ENCODE data around the gene CYP2R1.

CYP2R1 gene

DNA sequence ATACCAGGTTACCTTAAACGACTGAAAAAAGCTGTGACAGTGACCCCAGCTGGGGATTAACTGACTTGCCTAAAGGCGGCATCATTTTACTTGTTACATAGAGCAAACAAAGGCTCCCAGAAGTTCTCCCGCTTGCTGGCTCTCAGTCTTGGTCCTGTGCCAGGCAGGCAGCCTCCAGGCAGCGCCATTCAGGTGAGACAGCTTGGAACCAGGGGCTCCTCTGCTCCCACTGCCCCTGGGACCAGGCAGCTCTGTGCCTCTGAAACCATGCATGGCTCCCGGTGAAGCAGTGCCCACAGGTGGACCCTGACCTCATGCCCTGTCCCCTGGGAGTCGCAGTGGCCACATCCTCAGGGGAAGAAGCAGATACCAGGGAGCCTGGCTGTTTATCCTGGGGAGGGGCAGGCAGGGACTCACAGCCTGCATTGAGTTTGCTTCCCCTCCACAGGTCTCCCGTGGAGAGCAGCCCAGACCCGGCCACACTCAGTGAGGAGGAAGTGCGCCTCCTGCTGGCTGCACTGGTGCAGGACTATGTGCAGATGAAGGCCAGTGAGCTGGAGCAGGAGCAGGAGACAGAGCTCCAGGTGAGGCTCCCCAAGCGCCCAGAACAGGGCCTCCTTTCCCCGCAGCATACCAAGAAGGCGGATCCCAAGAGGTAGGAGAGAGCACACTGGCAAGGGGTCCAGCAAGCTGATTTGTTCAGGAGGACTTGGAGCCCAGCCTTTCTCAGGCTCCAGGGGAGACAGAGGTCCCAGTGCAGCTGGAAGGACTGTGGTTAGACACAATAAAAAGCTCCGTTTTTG lies 15.6 kb upstream of the CYP2R1 start:
- TF ChIP-seq, protein P1, sequence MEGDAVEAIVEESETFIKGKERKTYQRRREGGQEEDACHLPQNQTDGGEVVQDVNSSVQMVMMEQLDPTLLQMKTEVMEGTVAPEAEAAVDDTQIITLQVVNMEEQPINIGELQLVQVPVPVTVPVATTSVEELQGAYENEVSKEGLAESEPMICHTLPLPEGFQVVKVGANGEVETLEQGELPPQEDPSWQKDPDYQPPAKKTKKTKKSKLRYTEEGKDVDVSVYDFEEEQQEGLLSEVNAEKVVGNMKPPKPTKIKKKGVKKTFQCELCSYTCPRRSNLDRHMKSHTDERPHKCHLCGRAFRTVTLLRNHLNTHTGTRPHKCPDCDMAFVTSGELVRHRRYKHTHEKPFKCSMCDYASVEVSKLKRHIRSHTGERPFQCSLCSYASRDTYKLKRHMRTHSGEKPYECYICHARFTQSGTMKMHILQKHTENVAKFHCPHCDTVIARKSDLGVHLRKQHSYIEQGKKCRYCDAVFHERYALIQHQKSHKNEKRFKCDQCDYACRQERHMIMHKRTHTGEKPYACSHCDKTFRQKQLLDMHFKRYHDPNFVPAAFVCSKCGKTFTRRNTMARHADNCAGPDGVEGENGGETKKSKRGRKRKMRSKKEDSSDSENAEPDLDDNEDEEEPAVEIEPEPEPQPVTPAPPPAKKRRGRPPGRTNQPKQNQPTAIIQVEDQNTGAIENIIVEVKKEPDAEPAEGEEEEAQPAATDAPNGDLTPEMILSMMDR (IDR thresholded peaks at IDR 0.05; ENCODE audit: low read depth, low read length): peak; percentile 83
- TF ChIP-seq POLR2A (IDR thresholded peaks at IDR 0.05; ENCODE audit: extremely low read depth, insufficient read length): no peak
- H3K4me3 ChIP-seq (ENCODE audit: low read depth, low read length): no peak overlapping the region
- peak; percentile 74 for DNase-seq (ENCODE audit: low read depth)

DNA sequence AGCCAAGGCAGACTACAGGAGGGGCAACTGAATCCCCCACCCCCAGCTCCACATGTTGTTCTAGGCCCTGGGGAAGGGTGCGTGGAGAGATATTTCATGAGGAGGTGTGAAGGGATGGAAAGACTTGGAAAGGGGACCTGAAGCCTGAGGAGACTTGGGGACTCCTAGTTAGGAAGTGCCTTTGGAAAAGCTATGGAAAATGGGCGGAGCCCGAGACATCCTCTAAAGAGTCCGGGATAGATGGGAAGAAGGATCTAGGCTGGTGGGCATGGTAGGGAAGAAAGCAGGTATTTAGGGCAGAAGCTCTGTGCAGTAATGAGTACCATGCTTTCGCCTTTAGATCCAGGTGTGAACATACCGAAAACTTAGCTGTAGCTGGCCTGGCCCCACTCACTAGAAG lies 15.0 kb upstream of the CYP2R1 start:
- no peak overlapping the region for H3K4me3 ChIP-seq (ENCODE audit: low read depth, low read length)
- TF ChIP-seq POLR2A (IDR thresholded peaks at IDR 0.05; ENCODE audit: extremely low read depth, insufficient read length) (no peak), MYC (IDR thresholded peaks at IDR 0.05; ENCODE audit: low read depth, low read length) (no peak)
- TF ChIP-seq, protein P1 (IDR thresholded peaks at IDR 0.05; ENCODE audit: low read depth, low read length): no peak
- TF ChIP-seq, protein P2, sequence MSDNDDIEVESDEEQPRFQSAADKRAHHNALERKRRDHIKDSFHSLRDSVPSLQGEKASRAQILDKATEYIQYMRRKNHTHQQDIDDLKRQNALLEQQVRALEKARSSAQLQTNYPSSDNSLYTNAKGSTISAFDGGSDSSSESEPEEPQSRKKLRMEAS (IDR thresholded peaks at IDR 0.05; ENCODE audit: low read depth, low read length): no peak
- DNase-seq (ENCODE audit: low read depth): no peak

DNA sequence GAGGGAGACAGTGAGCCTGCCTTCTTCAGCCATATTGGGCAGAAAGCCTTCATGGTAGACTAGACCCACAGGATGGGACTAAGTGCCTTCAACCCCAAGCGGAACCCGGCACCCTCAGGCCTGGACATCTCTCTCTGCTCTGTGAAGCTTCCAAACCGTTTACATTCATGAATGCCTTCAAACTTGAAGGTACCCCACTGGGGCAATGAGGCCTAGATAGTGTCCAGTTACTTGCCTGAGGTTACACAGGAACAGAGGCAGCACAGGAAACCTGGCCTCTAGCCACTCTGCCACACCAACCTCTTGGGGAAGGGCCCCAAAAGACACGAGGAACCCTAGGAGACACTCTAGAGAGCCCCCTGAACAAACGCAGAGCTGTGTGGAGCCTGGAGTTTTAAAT lies 14.5 kb upstream of the CYP2R1 start:
- no peak overlapping the region for H3K4me3 ChIP-seq (ENCODE audit: low read depth, low read length)
- TF ChIP-seq MYC (IDR thresholded peaks at IDR 0.05; ENCODE audit: low read depth, low read length): no peak
- TF ChIP-seq POLR2A (IDR thresholded peaks at IDR 0.05; ENCODE audit: extremely low read depth, insufficient read length): no peak
- TF ChIP-seq, protein P2 (IDR thresholded peaks at IDR 0.05; ENCODE audit: low read depth, low read length): no peak
- TF ChIP-seq, protein P1 (IDR thresholded peaks at IDR 0.05; ENCODE audit: low read depth, low read length): no peak
- peak; percentile 20 for DNase-seq (ENCODE audit: low read depth)

DNA sequence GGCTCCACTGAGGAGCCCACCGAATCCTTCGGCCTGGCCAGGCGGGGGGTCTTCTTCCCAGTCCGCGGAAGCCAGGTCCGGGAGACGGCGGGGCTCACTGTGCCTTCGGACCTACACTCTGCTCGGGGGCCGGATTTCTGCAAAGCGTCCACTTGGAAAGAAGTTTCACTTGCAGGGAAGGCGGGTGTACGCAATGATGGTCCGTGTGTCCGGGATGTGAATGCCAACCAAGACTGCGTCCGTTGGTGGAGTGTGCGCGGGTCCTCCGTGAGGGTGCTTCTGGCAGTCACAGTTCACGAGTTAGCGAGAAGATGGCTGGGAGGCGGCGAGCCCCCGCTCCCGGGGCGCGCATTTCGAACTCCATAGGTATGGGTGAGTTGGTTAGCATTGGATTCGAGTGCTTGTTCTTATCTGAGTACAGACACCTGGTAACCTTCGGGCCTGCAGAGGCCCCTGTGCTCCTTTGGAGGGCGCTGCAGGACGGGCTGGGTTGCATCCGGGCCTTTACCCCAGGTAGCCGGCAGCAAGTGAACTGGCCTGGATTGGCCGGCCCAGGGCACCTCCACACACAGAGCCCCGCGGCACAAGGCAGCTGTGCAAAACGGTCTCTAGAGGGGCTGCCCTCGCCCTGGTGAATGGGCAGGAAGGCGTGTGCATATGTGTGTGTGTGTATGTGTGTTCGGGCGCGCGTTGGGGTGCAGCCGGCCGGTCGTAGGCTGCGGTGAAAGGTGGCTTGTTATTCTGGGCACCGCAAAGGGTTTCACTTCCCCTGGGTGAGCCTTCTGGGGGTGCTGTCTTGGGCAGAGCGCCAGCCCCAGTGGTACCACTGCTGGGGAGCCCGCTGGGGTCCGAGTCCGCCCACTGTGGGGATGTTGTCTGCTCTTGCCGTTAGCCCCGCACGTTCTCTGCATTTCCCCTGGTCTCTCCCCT lies 13.3 kb upstream of the CYP2R1 start:
- DNase-seq (ENCODE audit: low read depth): peak; percentile 78
- TF ChIP-seq POLR2A (IDR thresholded peaks at IDR 0.05; ENCODE audit: extremely low read depth, insufficient read length) (no peak), MYC (IDR thresholded peaks at IDR 0.05; ENCODE audit: low read depth, low read length) (peak; percentile 13; the same call in 1 of the 2 replicates)
- TF ChIP-seq, protein P2 (IDR thresholded peaks at IDR 0.05; ENCODE audit: low read depth, low read length): no peak
- TF ChIP-seq, protein P1 (IDR thresholded peaks at IDR 0.05; ENCODE audit: low read depth, low read length): peak; percentile 75
- peak overlapping the region; percentile 81 for H3K4me3 ChIP-seq (ENCODE audit: low read depth, low read length)

DNA sequence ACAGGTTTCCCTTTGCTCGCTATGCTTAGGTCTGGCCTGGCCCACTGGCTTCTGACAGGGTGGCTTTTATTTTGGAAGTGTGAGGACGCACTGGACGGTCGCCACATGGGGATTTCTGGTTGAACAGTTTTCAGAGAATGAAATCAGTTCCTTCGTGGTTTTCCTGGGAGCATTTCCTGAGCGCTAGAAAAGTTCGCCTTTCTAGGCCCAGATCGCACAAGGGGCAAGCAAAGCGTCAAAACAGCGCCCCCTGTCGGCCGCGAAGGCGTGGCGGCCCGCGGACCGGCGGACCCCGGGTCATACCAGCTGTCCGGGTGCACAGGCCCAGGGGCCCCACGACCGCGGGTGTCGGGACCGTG lies 12.7 kb upstream of the CYP2R1 start:
- H3K4me3 ChIP-seq (ENCODE audit: low read depth, low read length): peak overlapping the region; percentile 81
- peak; percentile 86 for DNase-seq (ENCODE audit: low read depth)
- peak; percentile 76 for TF ChIP-seq MYC (IDR thresholded peaks at IDR 0.05; ENCODE audit: low read depth, low read length)
- TF ChIP-seq POLR2A (IDR thresholded peaks at IDR 0.05; ENCODE audit: extremely low read depth, insufficient read length): no peak
- TF ChIP-seq, protein P1 (IDR thresholded peaks at IDR 0.05; ENCODE audit: low read depth, low read length): peak; percentile 80
- TF ChIP-seq, protein P2 (IDR thresholded peaks at IDR 0.05; ENCODE audit: low read depth, low read length): peak; percentile 70
